Uterus (tissue), 4 donors: ENCODE measurements around the gene TICAM2. TPM values are rescaled to one million over a fixed set of nuclear protein-coding genes. Genes with fewer than 3 reads are reported as not detected.

Source experiments
- DNase-seq, 2 donors: peaks; one replicate each; pipeline ENCODE4 v3.0.0-alpha.2; 2019 to 2020
- H3K27ac ChIP-seq, 2 donors: fragments of 200-600 bp; sonication (generic); 1 replicate in 1 of 2; 2 replicates in 1 of 2; pipeline ENCODE4 v1.5.1; 2016 to 2018
- H3K27me3 ChIP-seq, 2 donors: fragments of 200-600 bp; sonication (generic); one replicate each; pipeline ENCODE4 v1.5.1; 2018 to 2019; ENCODE audit warnings: control low read depth in 1 of 2
- H3K36me3 ChIP-seq, 2 donors: fragments of 200-600 bp; sonication (generic); one replicate each; pipeline ENCODE4 v1.5.1; 2019; ENCODE audit warnings: control low read depth in 1 of 2
- H3K4me1 ChIP-seq, 2 donors: fragments of 200-600 bp; sonication (generic); one replicate each; pipeline ENCODE4 v1.5.1; 2018 to 2019; ENCODE audit warnings: control low read depth in 1 of 2
- H3K4me3 ChIP-seq, 2 donors: fragments of 200-600 bp; sonication (generic); 1 replicate in 1 of 2; 2 replicates in 1 of 2; pipeline ENCODE4 v1.5.1; 2018 to 2019; ENCODE audit warnings: mild to moderate bottlenecking in 1 of 2
- H3K9me3 ChIP-seq, 2 donors: fragments of 200-600 bp; sonication (generic); one replicate each; pipeline ENCODE4 v1.5.1; 2019; ENCODE audit warnings: control low read depth in 1 of 2
- POLR2A ChIP-seq, 2 donors: fragments of 450-650 bp; IDR thresholded peaks; one replicate each; pipeline ENCODE4 v1.6.1; 2016; ENCODE audit warnings: antibody characterized with exemption in 2 of 2, mild to moderate bottlenecking in 1 of 2, moderate library complexity in 1 of 2
- intact Hi-C: fragments of 100-400 bp; cut with DNase I; formaldehyde crosslinking; loops from one replicate; pipeline ENCODE4 v1.15.1; 2023; ENCODE audit warnings: low total_unique reads
- total RNA-seq, 4 donors: library from RNA; depleted of rRNA in 3 of 4; stranded (reverse); fragments of >200 nt in 3 of 4; gene quantifications; one replicate each; pipeline versions ENCODE4 v1.1.0 to v1.2.4, GENCODE V29; 2014 to 2023
- TF ChIP-seq, protein P1 (sequence below), 4 experiments: fragments of 200-600 bp in 2 of 4; fragments of 450-650 bp in 2 of 4; sonication (generic) in 2 of 4; IDR thresholded peaks; one replicate each; pipeline ENCODE4 v1.5.1; 2016 to 2019; ENCODE audit warnings: antibody characterized with exemption in 4 of 4, mild to moderate bottlenecking in 2 of 4, moderate library complexity in 1 of 4
- donor health status: DM: yes; HTN: yes; CAD: no.

The TICAM2 gene
- total RNA-seq, 4 donors from 2014 or later: 5.4 to 14.0 (median 13.5) TPM; not detected in 1

- Histone ChIP-seq H3K27ac (no peak overlapping the region), H3K4me3 (no peak overlapping the region), H3K27me3 (no peaks in the 10 kb centered on the region), H3K36me3 (no peaks in the 10 kb centered on the region), H3K4me1 (no peaks in the 10 kb centered on the region), H3K9me3 (no peaks in the 10 kb centered on the region)
- intact Hi-C loops: no loop called here
- DNase-seq: no peak
- TF ChIP-seq POLR2A (IDR thresholded peaks at IDR 0.05): no peak
- TF ChIP-seq, protein P1, sequence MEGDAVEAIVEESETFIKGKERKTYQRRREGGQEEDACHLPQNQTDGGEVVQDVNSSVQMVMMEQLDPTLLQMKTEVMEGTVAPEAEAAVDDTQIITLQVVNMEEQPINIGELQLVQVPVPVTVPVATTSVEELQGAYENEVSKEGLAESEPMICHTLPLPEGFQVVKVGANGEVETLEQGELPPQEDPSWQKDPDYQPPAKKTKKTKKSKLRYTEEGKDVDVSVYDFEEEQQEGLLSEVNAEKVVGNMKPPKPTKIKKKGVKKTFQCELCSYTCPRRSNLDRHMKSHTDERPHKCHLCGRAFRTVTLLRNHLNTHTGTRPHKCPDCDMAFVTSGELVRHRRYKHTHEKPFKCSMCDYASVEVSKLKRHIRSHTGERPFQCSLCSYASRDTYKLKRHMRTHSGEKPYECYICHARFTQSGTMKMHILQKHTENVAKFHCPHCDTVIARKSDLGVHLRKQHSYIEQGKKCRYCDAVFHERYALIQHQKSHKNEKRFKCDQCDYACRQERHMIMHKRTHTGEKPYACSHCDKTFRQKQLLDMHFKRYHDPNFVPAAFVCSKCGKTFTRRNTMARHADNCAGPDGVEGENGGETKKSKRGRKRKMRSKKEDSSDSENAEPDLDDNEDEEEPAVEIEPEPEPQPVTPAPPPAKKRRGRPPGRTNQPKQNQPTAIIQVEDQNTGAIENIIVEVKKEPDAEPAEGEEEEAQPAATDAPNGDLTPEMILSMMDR (IDR thresholded peaks at IDR 0.05): no peak
These were observed 21.3 kb downstream of the TICAM2 start for GRCh38 chr5:115580941-115581340.

GRCh38 chr5:115579747-115580173 lies 22.5 kb downstream of the TICAM2 start:
- H3K27ac ChIP-seq: no peak overlapping the region
- no peaks in the 10 kb centered on the region for H3K9me3 ChIP-seq
- intact Hi-C loops: no loop called here
- H3K36me3 ChIP-seq: no peaks in the 10 kb centered on the region
- TF ChIP-seq, protein P1 (IDR thresholded peaks at IDR 0.05): no peak
- TF ChIP-seq POLR2A (IDR thresholded peaks at IDR 0.05): no peak
- no peak overlapping the region for H3K4me3 ChIP-seq
- no peaks in the 10 kb centered on the region for H3K4me1 ChIP-seq
- no peaks in the 10 kb centered on the region for H3K27me3 ChIP-seq
- no peak for DNase-seq

GRCh38 chr5:115579216-115579615 lies 23.1 kb downstream of the TICAM2 start:
- Histone ChIP-seq H3K27me3 (no peaks in the 10 kb centered on the region), H3K4me1 (no peaks in the 10 kb centered on the region), H3K4me3 (no peak overlapping the region), H3K9me3 (no peaks in the 10 kb centered on the region), H3K27ac (no peak overlapping the region), H3K36me3 (no peaks in the 10 kb centered on the region)
- TF ChIP-seq, protein P1 (IDR thresholded peaks at IDR 0.05): no peak
- no peak for TF ChIP-seq POLR2A (IDR thresholded peaks at IDR 0.05)
- intact Hi-C loops: no loop called here
- DNase-seq: no peak

DNA sequence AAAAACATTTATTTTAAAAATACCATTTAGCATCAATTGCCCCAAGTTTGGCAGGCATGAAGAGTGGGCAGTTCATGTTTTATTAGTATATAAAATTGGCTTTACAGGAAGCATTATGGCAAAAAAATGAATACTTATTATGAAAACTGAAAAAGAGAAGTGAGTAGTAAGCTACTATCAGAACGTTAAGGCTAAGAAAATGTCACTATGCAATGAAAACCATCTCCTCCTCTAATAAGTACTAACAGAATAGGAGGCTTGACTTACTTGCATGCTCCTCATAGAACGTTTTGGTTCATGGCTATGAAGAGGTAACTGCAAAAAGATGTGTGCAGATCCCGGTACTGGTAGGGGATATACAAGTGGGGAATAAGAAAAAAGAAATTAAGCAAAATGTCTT lies 23.6 kb downstream of the TICAM2 start:
- TF ChIP-seq POLR2A (IDR thresholded peaks at IDR 0.05): no peak
- TF ChIP-seq, protein P1 (IDR thresholded peaks at IDR 0.05): no peak
- Histone ChIP-seq H3K36me3 (no peaks in the 10 kb centered on the region), H3K27me3 (no peaks in the 10 kb centered on the region), H3K4me1 (no peaks in the 10 kb centered on the region), H3K27ac (no peak overlapping the region), H3K9me3 (no peaks in the 10 kb centered on the region), H3K4me3 (no peak overlapping the region)
- intact Hi-C loops: no loop called here
- no peak for DNase-seq

DNA sequence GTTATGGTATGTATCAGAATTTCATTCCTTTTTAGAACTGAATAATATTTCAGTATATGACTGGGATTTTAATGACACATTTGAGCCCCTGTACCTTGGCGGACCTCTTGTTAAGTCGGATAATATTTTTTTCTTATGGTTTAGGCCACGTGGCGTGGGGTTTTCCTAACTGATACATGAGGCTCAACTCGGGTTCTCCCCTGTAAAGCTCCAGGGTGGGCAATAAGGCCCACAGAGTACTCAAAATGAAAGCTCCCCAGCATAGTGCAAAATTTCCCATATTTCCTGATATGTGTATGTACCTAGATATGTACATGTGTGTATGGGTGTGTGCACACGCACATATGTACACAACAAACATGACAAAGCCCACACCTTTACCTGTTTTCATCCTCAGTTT lies 24.5 kb downstream of the TICAM2 start:
- TF ChIP-seq, protein P1 (IDR thresholded peaks at IDR 0.05): no peak
- no peak for TF ChIP-seq POLR2A (IDR thresholded peaks at IDR 0.05)
- no peak for DNase-seq
- Histone ChIP-seq H3K27ac (no peak overlapping the region), H3K36me3 (no peaks in the 10 kb centered on the region), H3K4me3 (no peak overlapping the region), H3K4me1 (no peaks in the 10 kb centered on the region), H3K9me3 (no peaks in the 10 kb centered on the region), H3K27me3 (no peaks in the 10 kb centered on the region)
- intact Hi-C loops: no loop called here
